ENCODE measurements around the gene UNC45A.

DNA sequence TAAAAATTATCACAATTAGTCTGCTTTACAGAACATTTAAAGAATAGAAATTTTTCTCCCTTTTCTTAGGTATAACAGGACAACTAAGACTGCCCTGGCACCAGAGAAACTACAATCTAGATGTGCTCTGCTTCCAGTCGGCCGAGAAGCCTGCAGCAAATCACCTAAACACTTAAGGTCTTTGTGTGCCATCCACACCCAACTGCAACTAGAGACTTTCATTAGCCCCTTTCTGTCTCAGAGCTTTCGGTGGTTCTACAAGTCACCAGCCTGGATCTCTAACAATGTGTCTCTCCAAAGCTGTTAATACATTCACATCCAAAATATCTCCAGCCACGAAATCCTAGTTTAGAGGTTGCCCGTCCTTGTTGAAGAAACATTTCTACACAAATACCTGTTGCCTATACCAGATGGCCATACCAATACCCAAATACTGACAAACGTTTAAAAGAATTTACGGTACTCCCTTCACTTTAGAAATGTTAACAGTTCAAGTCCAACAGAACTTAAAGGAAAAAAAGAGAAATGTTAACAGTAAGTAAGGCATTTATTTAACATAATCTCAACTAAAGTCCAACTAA is 52.6 kb downstream of the UNC45A start:
- no peak for TF ChIP-seq CTCF (CRISPR knock-in tag; IDR thresholded peaks at IDR 0.05)
- TF ChIP-seq ZNF296 (CRISPR knock-in tag; conservative IDR thresholded peaks at IDR 0.05) = no peak
- TF ChIP-seq PCBP1 (IDR thresholded peaks at IDR 0.05; ENCODE audit: borderline replicate concordance, low read depth, low read length) = no peak

Data from HepG2 (cell line).